Upper lobe of left lung (tissue), 6 donors: Measurements from ENCODE around the gene FAM222A. TPM values are rescaled to one million over a fixed set of nuclear protein-coding genes. Genes with fewer than 3 reads are reported as not detected.

Experiments used
- ATAC-seq, 2 donors: fragments of 200-7000 bp; cut with Tn5 transposase; one replicate each; pipeline ENCODE4 v1.9.1; 2022; ENCODE audit warnings: mild to moderate bottlenecking in 2 of 2, moderate library complexity in 2 of 2; ENCODE audit not compliant: low FRiP score in 2 of 2
- DNase-seq, 2 donors: peaks; one replicate each; pipeline ENCODE4 v3.0.0-alpha.2; 2019 to 2020
- H3K27ac ChIP-seq, 4 donors: fragments of 200-600 bp; sonication (generic); one replicate each; pipeline ENCODE4 v1.5.1; 2016 to 2019
- H3K27me3 ChIP-seq, 4 donors: fragments of 200-600 bp; sonication (generic); one replicate each; pipeline ENCODE4 v1.5.1; 2017 to 2019
- H3K36me3 ChIP-seq, 4 donors: fragments of 200-600 bp; sonication (generic); one replicate each; pipeline ENCODE4 v1.5.1; 2016 to 2019
- H3K4me1 ChIP-seq, 4 donors: fragments of 200-600 bp; sonication (generic); one replicate each; pipeline ENCODE4 v1.5.1; 2018 to 2019
- H3K4me3 ChIP-seq, 4 donors: fragments of 200-600 bp; sonication (generic); one replicate each; pipeline ENCODE4 v1.5.1; 2017 to 2019; ENCODE audit warnings: mild to moderate bottlenecking in 2 of 4, moderate library complexity in 1 of 4
- H3K9me3 ChIP-seq, 4 donors: fragments of 200-600 bp; sonication (generic); one replicate each; pipeline ENCODE4 v1.5.1; 2018 to 2019
- EP300 ChIP-seq, 4 donors: sonication (generic); formaldehyde crosslinking; IDR thresholded peaks; one replicate each; pipeline ENCODE4 v1.5.1; 2017; ENCODE audit warnings: antibody characterized with exemption in 4 of 4, control low read depth in 2 of 4
- POLR2A ChIP-seq, 4 donors: fragments of 450-650 bp; IDR thresholded peaks; one replicate each; pipeline ENCODE4 v1.5.1; 2016 to 2017; ENCODE audit warnings: antibody characterized with exemption in 4 of 4, mild to moderate bottlenecking in 2 of 4
- POLR2AphosphoS5 ChIP-seq, 2 donors: sonication (generic); formaldehyde crosslinking; IDR thresholded peaks; one replicate each; pipeline ENCODE4 v1.5.1; 2017; ENCODE audit warnings: antibody characterized with exemption in 2 of 2
- WGBS, 2 donors: methylation state at CpG; one replicate each; pipeline ENCODE4 v1.1.5; 2017 to 2018; 5-methylcytosine and 5-hydroxymethylcytosine counted together
- total RNA-seq, 6 donors: library from RNA; depleted of rRNA in 4 of 6; stranded (reverse); fragments of >200 nt in 4 of 6; gene quantifications; one replicate each; pipeline versions ENCODE4 v1.1.0 to v1.2.1, GENCODE V29; 2016 to 2021
- TF ChIP-seq, protein P1 (sequence below), 6 experiments: fragments of 450-650 bp in 4 of 6; fragments of 200-600 bp in 2 of 6; sonication (generic) in 2 of 6; IDR thresholded peaks; one replicate each; pipeline ENCODE4 v1.5.1; 2016 to 2019; ENCODE audit warnings: antibody characterized with exemption in 6 of 6
- donor health status: DM: no; HTN: no; CAD: no; lungs with moderate emphysema.
- donor health status: DM: no; HTN: yes; CAD: no; lungs with severe emphysema.

The FAM222A gene
- total RNA-seq, 6 donors from 2014 or later = 1.0 to 7.3 (median 3.7) TPM

DNA sequence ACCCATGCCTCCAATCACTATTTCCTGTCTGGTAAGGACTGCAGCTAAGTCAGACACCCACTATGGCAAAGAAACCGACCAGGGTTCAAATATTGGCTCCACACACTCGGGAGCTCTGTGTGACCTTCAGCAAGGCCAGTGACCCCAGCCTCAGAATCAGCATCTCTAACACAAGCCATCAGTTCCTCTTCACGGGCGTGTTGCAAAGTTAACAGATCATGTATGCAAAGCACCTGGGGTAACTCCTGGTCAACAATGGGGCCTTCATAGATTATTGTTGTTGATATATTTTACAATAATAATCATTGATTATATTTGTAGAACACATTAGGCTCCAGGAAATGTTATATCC, 6.2 kb upstream of the FAM222A start:
- no peaks in the 10 kb centered on the region for H3K36me3 ChIP-seq
- peaks cover 0 to 5% (median 0%) of the 10 kb centered on the region in 4 donors for H3K4me1 ChIP-seq
- 60 to 64% methylated on average over 4 of the region's 4 CpGs for WGBS, 2 donors
- no peak overlapping the region for H3K27ac ChIP-seq
- no peak for ATAC-seq
- no peaks in the 10 kb centered on the region for H3K9me3 ChIP-seq
- TF ChIP-seq POLR2A (IDR thresholded peaks at IDR 0.05) (no peak), EP300 (IDR thresholded peaks at IDR 0.05) (no peak), POLR2AphosphoS5 (IDR thresholded peaks at IDR 0.05) (no peak)
- TF ChIP-seq, protein P1, sequence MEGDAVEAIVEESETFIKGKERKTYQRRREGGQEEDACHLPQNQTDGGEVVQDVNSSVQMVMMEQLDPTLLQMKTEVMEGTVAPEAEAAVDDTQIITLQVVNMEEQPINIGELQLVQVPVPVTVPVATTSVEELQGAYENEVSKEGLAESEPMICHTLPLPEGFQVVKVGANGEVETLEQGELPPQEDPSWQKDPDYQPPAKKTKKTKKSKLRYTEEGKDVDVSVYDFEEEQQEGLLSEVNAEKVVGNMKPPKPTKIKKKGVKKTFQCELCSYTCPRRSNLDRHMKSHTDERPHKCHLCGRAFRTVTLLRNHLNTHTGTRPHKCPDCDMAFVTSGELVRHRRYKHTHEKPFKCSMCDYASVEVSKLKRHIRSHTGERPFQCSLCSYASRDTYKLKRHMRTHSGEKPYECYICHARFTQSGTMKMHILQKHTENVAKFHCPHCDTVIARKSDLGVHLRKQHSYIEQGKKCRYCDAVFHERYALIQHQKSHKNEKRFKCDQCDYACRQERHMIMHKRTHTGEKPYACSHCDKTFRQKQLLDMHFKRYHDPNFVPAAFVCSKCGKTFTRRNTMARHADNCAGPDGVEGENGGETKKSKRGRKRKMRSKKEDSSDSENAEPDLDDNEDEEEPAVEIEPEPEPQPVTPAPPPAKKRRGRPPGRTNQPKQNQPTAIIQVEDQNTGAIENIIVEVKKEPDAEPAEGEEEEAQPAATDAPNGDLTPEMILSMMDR (IDR thresholded peaks at IDR 0.05) = no peak
- no peak overlapping the region for H3K4me3 ChIP-seq
- DNase-seq = no peak
- peaks cover 0 to 9% (median 6%) of the 10 kb centered on the region in 4 donors for H3K27me3 ChIP-seq

DNA sequence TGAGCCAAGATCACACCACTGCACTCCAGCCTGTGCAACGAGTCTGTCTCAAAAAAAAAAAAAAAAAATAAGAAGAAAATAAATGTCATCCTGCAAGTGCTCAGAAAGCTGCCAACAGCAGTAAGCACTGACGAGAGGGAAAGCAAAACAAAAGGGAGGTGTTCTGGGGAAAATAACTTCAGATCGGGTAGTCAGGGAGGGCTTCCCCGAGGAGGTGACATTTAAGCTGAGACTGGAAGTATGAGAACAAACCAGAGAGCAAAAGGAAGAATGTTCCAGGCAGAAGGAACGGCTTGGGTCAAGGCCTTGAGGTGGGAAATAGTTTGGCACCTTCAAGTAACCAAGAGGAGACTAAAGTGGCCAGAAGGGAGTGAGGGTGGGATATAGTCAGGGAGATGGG, 4.7 kb upstream of the FAM222A start:
- no peak for DNase-seq
- Histone ChIP-seq H3K27ac (no peak overlapping the region), H3K36me3 (no peaks in the 10 kb centered on the region), H3K9me3 (no peaks in the 10 kb centered on the region), H3K4me3 (no peak overlapping the region), H3K4me1 (peaks cover 0 to 10% (median 0%) of the 10 kb centered on the region in 4 donors), H3K27me3 (peaks cover 0 to 14% (median 6%) of the 10 kb centered on the region in 4 donors)
- ATAC-seq = no peak
- TF ChIP-seq POLR2AphosphoS5 (IDR thresholded peaks at IDR 0.05) (no peak), EP300 (IDR thresholded peaks at IDR 0.05) (no peak), POLR2A (IDR thresholded peaks at IDR 0.05) (no peak)
- TF ChIP-seq, protein P1 (IDR thresholded peaks at IDR 0.05) = no peak
- WGBS, 2 donors = 61 to 68% methylated on average over 5 of the region's 5 CpGs

DNA sequence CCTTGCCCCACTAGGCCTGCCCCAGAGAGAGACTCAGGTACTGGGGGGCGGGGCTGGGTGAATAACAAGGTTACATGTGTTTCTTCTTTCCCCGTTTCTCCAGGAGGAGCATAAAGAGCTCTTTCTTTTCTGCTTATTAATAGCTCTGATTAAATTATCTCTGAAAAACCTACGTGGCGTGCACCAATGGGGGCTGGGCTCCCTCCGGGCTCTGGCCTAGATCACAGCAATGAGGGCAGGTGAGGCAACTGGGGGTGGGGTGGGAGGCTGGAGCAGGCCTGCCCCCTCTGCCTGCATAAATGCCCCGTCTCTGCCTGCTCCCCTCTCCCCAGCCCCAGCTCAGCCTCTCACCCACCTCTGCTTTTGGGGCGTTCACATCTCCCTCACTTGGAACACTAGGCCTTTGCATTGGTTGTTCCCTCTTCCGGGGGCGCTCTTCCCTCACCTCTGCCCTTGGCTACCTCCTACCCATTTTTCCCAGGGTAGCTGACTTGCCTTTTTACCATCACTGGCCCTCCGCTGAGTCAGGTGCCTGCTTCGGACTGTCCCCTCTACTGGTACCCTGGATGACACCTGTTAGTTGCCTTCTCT, 4.1 kb upstream of the FAM222A start:
- peaks cover 0 to 15% (median under 1%) of the 10 kb centered on the region in 4 donors for H3K4me1 ChIP-seq
- ATAC-seq (no peak), DNase-seq (peak in 1 of 2 donors; percentile 43)
- TF ChIP-seq EP300 (IDR thresholded peaks at IDR 0.05) = no peak
- TF ChIP-seq, protein P1 (IDR thresholded peaks at IDR 0.05) = no peak
- TF ChIP-seq POLR2AphosphoS5 (IDR thresholded peaks at IDR 0.05) = no peak
- TF ChIP-seq POLR2A (IDR thresholded peaks at IDR 0.05) = no peak
- WGBS, 2 donors = 83 to 86% methylated on average over 11 of the region's 11 CpGs
- no peak overlapping the region for H3K27ac ChIP-seq
- H3K9me3 ChIP-seq = no peaks in the 10 kb centered on the region
- peaks cover 0 to 14% (median 6%) of the 10 kb centered on the region in 4 donors for H3K27me3 ChIP-seq
- no peak overlapping the region for H3K4me3 ChIP-seq
- no peaks in the 10 kb centered on the region for H3K36me3 ChIP-seq

DNA sequence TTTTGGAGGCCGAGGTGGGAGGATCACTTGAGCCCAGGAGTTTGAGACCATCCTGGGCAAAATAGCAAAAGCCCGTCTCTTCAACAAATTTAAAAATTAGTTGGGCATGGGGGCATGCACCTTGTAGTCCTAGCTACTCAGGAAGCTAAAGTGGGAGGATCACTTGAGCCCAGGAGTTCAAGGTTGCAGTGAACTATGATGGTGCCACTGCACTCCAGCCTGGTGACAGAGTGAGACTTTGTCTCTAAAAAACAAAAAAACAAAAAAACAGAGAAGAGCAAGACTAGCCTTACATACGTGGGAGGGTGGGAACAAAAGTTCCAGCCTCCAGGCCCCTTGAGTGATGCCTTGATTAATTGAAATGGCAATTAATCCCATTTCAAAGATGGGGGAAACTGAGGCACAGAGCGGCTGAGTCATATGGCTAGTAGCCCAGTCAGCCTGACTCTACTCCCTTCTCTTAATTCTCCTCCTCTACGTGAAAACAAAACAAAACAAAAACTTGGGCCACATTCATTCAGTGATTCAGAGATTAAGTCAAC, 3.3 kb upstream of the FAM222A start:
- no peak overlapping the region for H3K4me3 ChIP-seq
- no peaks in the 10 kb centered on the region for H3K9me3 ChIP-seq
- H3K36me3 ChIP-seq = no peaks in the 10 kb centered on the region
- 79 to 85% methylated on average over 5 of the region's 5 CpGs for WGBS, 2 donors
- ATAC-seq (no peak), DNase-seq (no peak)
- H3K27me3 ChIP-seq = peaks cover 0 to 17% (median 6%) of the 10 kb centered on the region in 4 donors
- no peak for TF ChIP-seq POLR2AphosphoS5 (IDR thresholded peaks at IDR 0.05)
- TF ChIP-seq POLR2A (IDR thresholded peaks at IDR 0.05) = no peak
- no peak for TF ChIP-seq EP300 (IDR thresholded peaks at IDR 0.05)
- TF ChIP-seq, protein P1 (IDR thresholded peaks at IDR 0.05) = no peak
- no peak overlapping the region for H3K27ac ChIP-seq
- H3K4me1 ChIP-seq = peaks cover 6 to 23% (median 7%) of the 10 kb centered on the region in 4 donors
